ENCODE results near the gene ACTMAP.

ACTMAP gene

GRCh38 chr19:40754611-40755247 lies 4.5 kb upstream of the ACTMAP start:
- TF ChIP-seq CTCF (conservative IDR thresholded peaks at IDR 0.05; ENCODE audit: low read depth, low read length), result no peak
- H3K4me3 ChIP-seq (ENCODE audit: low read depth, low read length), result no peak overlapping the region
- DNase-seq (ENCODE audit: low read depth), result no peak

DNA sequence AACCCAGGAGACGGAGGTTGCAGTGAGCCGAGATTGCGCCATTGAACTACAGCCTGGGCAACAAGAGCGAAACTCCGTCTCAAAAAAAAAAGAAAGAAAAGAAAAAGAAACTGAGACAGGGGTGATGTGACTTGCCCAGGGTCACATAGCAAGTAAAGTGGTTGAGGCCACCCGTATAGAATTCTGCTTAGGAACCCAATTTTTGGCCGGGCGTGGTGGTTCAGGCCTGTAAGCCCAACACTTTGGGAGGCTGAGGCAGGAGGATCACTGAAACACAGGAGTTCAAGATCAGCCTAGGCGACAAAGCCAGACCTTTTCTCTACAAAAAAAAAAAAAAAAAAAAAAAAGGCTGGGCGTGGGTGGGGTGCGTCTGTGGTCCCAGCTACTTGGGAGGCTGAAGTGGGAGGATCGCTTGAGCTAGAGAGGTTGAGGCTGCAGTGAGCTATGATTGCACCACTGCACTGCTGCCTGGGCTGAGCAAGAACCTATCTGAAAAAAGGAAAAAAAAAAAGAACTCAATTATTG lies 2.0 kb upstream of the ACTMAP start:
- no peak for DNase-seq (ENCODE audit: low read depth)
- peak overlapping the region; percentile 90 for H3K4me3 ChIP-seq (ENCODE audit: low read depth, low read length)
- TF ChIP-seq CTCF (conservative IDR thresholded peaks at IDR 0.05; ENCODE audit: low read depth, low read length), result no peak

- peak; percentile 99 for DNase-seq (ENCODE audit: low read depth)
- H3K4me3 ChIP-seq (ENCODE audit: low read depth, low read length), result peak within 1 kb of the TSS; percentile 90
- TF ChIP-seq CTCF (conservative IDR thresholded peaks at IDR 0.05; ENCODE audit: low read depth, low read length), result no peak
Observed at GRCh38 chr19:40750874-40751537, 729 bp upstream of the ACTMAP start, which contains the start of gene SNRPA. TSS of gene SNRPA (plus strand) at chr19:40751203. CDS start at chr19:40751409, 206 bp downstream.

- DNase-seq (ENCODE audit: low read depth), result no peak
- TF ChIP-seq CTCF (conservative IDR thresholded peaks at IDR 0.05; ENCODE audit: low read depth, low read length), result no peak
Observed at GRCh38 chr19:40747536-40747935, 2.7 kb downstream of the ACTMAP start.

DNA sequence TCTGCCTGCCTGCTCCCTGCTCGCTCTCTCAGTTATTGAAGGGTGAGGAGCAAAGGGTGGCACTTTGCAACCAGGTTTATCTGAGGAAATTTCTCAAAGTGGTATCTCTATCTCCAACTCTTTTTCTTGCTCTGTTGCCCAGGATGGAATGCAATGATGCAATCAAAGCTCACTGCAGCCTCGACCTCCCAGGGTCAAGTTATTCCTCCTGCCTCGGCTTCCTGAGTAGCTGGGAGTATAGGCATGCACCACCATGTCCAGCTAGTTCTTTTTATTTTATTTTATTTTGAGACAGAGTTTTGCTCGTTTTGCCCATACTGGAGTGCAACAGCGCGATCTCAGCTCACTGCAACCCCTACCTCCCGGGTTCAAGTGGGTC lies 4.9 kb downstream of the ACTMAP start:
- no peak for TF ChIP-seq CTCF (conservative IDR thresholded peaks at IDR 0.05; ENCODE audit: low read depth, low read length)
- H3K4me3 ChIP-seq (ENCODE audit: low read depth, low read length), result no peak overlapping the region
- peak; percentile 85 for DNase-seq (ENCODE audit: low read depth)

More at GRCh38 chr19:40747536-40747935, 2.7 kb downstream of the ACTMAP start:
- H3K4me3 ChIP-seq (ENCODE audit: low read depth, low read length), result no peak overlapping the region

GRCh38 chr19:40744554-40745401 lies 5.5 kb downstream of the ACTMAP start:
- peak; percentile 53 for DNase-seq (ENCODE audit: low read depth)
- H3K4me3 ChIP-seq (ENCODE audit: low read depth, low read length), result no peak overlapping the region
- TF ChIP-seq CTCF (conservative IDR thresholded peaks at IDR 0.05; ENCODE audit: low read depth, low read length), result peak; percentile 3

Measured in choroid plexus epithelial cell (primary cell).